ENCODE measurements around the gene LY86. TPM values are rescaled to one million over a fixed set of nuclear protein-coding genes. Genes with fewer than 3 reads are reported as not detected.

LY86 gene
- total and polyA plus RNA-seq, 9 donors, result 1.3 to 13.8 (median 2.3) TPM

- Histone ChIP-seq H3K27ac (no peak overlapping the region), H3K4me3 (no peak overlapping the region), H3K36me3 (no peaks in the 10 kb centered on the region), H3K4me1 (ENCODE audit: insufficient read depth) (peaks cover 34% of the 10 kb centered on the region), H3K27me3 (no peaks in the 10 kb centered on the region), H3K9me3 (no peaks in the 10 kb centered on the region)
- no peak for DNase-seq
- WGBS, 3 donors, result 95 to 96% (median 95%) methylated on average over 3 of the region's 3 CpGs
- TF ChIP-seq POLR2A (IDR thresholded peaks at IDR 0.05) (no peak), EP300 (IDR thresholded peaks at IDR 0.05) (no peak)
- TF ChIP-seq, protein P1, sequence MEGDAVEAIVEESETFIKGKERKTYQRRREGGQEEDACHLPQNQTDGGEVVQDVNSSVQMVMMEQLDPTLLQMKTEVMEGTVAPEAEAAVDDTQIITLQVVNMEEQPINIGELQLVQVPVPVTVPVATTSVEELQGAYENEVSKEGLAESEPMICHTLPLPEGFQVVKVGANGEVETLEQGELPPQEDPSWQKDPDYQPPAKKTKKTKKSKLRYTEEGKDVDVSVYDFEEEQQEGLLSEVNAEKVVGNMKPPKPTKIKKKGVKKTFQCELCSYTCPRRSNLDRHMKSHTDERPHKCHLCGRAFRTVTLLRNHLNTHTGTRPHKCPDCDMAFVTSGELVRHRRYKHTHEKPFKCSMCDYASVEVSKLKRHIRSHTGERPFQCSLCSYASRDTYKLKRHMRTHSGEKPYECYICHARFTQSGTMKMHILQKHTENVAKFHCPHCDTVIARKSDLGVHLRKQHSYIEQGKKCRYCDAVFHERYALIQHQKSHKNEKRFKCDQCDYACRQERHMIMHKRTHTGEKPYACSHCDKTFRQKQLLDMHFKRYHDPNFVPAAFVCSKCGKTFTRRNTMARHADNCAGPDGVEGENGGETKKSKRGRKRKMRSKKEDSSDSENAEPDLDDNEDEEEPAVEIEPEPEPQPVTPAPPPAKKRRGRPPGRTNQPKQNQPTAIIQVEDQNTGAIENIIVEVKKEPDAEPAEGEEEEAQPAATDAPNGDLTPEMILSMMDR (IDR thresholded peaks at IDR 0.05), result no peak
- intact Hi-C loops (cut with DNase I), result loop anchor here in 1 of 4 donors (10.0 kb wide), 1 partner anchor 547 kb away; no protein-coding TSS in a partner anchor
Observed at GRCh38 chr6:6697620-6698019, 109.1 kb downstream of the LY86 start.

DNA sequence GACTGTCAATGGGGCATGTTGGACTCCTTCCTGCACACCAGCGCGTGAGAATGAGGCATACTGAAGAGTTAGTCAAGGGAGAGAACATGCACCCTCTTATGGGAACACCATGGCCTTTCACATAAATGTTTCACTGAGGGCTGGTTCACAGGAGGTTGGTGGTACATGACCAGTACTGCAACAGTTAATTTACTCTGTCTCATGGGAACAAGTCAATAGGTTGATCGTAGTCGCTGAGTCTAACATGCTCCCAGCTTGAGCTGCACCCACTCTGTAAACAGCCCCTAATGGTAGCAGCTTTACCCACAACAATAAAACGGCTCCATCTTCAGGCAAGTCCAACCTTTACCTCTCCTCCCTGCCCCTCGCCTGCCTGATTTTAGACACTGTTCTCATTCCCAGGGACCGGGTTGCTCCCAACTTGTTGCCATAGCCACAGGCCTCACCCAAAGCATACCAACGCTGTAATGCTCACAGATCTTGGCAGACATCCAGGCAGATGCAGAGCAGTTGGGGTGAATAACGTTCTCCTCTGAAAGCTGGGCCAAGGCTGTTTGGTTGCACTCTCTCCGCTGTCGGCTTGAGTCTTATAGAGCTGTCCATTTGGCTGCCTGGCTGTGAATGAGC, 111.3 kb downstream of the LY86 start:
- Histone ChIP-seq H3K27me3 (no peaks in the 10 kb centered on the region), H3K9me3 (no peaks in the 10 kb centered on the region), H3K36me3 (no peaks in the 10 kb centered on the region), H3K4me1 (ENCODE audit: insufficient read depth) (peaks cover 27% of the 10 kb centered on the region), H3K27ac (peak overlapping the region in 1 of 2 donors; percentile 1), H3K4me3 (no peak overlapping the region)
- TF ChIP-seq POLR2A (IDR thresholded peaks at IDR 0.05), result no peak
- TF ChIP-seq EP300 (IDR thresholded peaks at IDR 0.05), result no peak
- TF ChIP-seq, protein P1 (IDR thresholded peaks at IDR 0.05), result no peak
- peak; percentile 74 to 87 (median 86) for DNase-seq
- intact Hi-C loops (cut with DNase I), result loop anchor here in 1 of 4 donors (10.0 kb wide), 1 partner anchor 545 kb away; no protein-coding TSS in a partner anchor
- WGBS, 3 donors, result 19 to 23% (median 21%) methylated on average over 11 of the region's 11 CpGs

DNA sequence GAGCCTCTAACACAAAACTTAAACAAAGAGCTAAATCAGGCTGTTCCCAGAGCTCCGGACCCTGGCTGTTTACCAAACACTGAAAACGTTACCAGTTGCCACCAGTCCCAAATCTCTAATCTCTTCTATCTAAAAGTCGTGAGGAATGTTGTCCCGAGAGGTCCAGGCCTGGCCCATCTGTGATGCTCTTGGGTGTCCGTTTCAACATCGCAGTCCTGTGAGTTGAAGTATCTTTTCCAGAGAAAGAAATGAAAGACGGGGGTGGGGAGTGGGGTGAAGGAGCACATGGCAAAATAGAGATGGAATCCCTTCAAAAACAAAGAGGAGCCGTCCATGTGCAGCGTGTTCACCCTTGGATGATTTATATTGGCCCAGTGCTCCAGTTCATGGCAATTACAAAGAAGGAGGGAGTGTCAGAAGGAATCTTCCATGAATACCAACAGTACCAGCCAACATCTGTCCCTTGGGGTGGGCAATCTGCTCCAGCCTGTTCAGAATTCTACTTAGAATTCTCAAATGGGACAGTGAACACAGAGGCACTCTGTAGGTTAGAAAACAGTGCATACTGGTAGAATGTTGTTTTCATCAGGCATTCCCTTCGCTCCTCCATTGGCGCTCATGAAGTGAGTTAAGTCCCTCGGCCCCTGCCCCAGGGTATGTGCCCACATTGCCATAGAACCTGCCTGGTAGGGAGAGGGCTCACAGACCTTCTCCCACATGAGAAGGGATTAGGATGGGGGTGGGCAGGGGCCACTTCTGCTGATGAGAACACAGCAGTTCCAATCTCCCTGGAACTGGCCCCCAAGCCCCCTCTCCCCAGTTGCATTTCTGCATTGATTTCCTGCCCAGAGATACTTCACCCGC, 112.1 kb downstream of the LY86 start:
- TF ChIP-seq POLR2A (IDR thresholded peaks at IDR 0.05), result no peak
- TF ChIP-seq EP300 (IDR thresholded peaks at IDR 0.05), result no peak
- TF ChIP-seq, protein P1 (IDR thresholded peaks at IDR 0.05), result no peak
- intact Hi-C loops (cut with DNase I), result no loop called here
- H3K27me3 ChIP-seq, result no peaks in the 10 kb centered on the region
- 49% methylated on average over 13 of the region's 13 CpGs for WGBS, 3 donors
- no peaks in the 10 kb centered on the region for H3K36me3 ChIP-seq
- peaks cover 21% of the 10 kb centered on the region for H3K4me1 ChIP-seq (ENCODE audit: insufficient read depth)
- no peaks in the 10 kb centered on the region for H3K9me3 ChIP-seq
- peak overlapping the region in 1 of 2 donors; percentile 1 for H3K27ac ChIP-seq
- DNase-seq, result no peak
- H3K4me3 ChIP-seq, result no peak overlapping the region

GRCh38 chr6:6701864-6702263, 113.3 kb downstream of the LY86 start:
- WGBS, 3 donors, result 69 to 79% (median 70%) methylated on average over 9 of the region's 9 CpGs
- Histone ChIP-seq H3K36me3 (no peaks in the 10 kb centered on the region), H3K9me3 (no peaks in the 10 kb centered on the region), H3K27ac (no peak overlapping the region), H3K4me1 (ENCODE audit: insufficient read depth) (peaks cover 13% of the 10 kb centered on the region), H3K4me3 (no peak overlapping the region), H3K27me3 (no peaks in the 10 kb centered on the region)
- no peak for DNase-seq
- no peak for TF ChIP-seq POLR2A (IDR thresholded peaks at IDR 0.05)
- TF ChIP-seq, protein P1 (IDR thresholded peaks at IDR 0.05), result no peak
- no peak for TF ChIP-seq EP300 (IDR thresholded peaks at IDR 0.05)
- intact Hi-C loops (cut with DNase I), result no loop called here
